Memory B cell (primary cell): ENCODE measurements around the gene DMD.
"Not testable (repeated sequence)": the region's sequence is repeated elsewhere in the genome, so short reads cannot be mapped to it uniquely, and the experiment has no call there.

Experiments
- ATAC-seq: fragments of 150-1000 bp; cut with Tn5 transposase; 2 replicates; pipeline ENCODE4 v1.10.0; 2021; ENCODE audit warnings: low read depth, mild to moderate bottlenecking, moderate library complexity
- DNase-seq, 2 donors: peaks; one replicate each; pipeline ENCODE4 v3.0.0; 2022; ENCODE audit warnings: low spot score in 2 of 2
- H3K27ac Mint-ChIP-seq: one replicate; pipeline ENCODE4 v1.8.0; 2022; ENCODE audit warnings: mild to moderate bottlenecking, moderate library complexity, mixed read lengths
- H3K27me3 Mint-ChIP-seq: one replicate; pipeline ENCODE4 v1.8.0; 2022; ENCODE audit warnings: mixed read lengths
- H3K36me3 Mint-ChIP-seq: one replicate; pipeline ENCODE4 v1.8.0; 2022; ENCODE audit warnings: mild to moderate bottlenecking, mixed read lengths
- H3K4me1 Mint-ChIP-seq: one replicate; pipeline ENCODE4 v1.8.0; 2022; ENCODE audit warnings: mixed read lengths
- H3K4me3 Mint-ChIP-seq: one replicate; pipeline ENCODE4 v1.8.0; 2022; ENCODE audit warnings: mild to moderate bottlenecking, moderate library complexity, mixed read lengths
- H3K9me3 Mint-ChIP-seq: one replicate; pipeline ENCODE4 v1.8.0; 2022; ENCODE audit warnings: mixed read lengths

The DMD gene

GRCh38 chrX:32825009-32825408, 386.3 kb downstream of the DMD start:
- ATAC-seq: no peak
- Mint-ChIP-seq H3K9me3 (no peaks in the 10 kb centered on the region), H3K27ac (no peak overlapping the region)

GRCh38 chrX:32804034-32804433, 407.3 kb downstream of the DMD start:
- Mint-ChIP-seq H3K27me3 (no peaks in the 10 kb centered on the region), H3K27ac (no peak overlapping the region), H3K9me3 (peaks cover 4% of the 10 kb centered on the region), H3K4me1 (no peaks in the 10 kb centered on the region), H3K36me3 (no peaks in the 10 kb centered on the region), H3K4me3 (no peak overlapping the region)
- DNase-seq (no peak), ATAC-seq (no peak)

More at GRCh38 chrX:32825009-32825408, 386.3 kb downstream of the DMD start:
- H3K36me3 Mint-ChIP-seq: no peaks in the 10 kb centered on the region
- DNase-seq: no peak
- H3K27me3 Mint-ChIP-seq: no peaks in the 10 kb centered on the region
- H3K4me1 Mint-ChIP-seq: no peaks in the 10 kb centered on the region
- no peak overlapping the region for H3K4me3 Mint-ChIP-seq

DNA sequence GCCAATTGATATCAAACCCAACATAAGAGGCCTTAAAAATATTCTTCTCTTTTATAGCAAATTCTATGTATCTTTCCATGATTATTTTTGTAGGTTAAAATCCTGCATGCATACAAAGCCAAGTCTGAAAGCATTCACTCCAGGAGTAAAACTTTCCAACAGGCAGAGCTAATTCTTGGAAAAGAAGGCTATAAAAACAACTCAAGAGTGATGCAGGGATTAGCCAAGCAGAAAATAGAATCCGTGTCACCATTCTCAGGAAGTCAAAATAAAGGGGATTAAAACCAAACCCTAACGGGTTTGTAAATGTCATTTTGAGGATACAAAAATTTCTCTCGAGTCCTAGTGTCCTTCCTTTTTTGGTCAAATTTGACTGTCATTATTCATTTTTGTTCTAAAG, 412.4 kb downstream of the DMD start:
- no peak for DNase-seq
- H3K4me3 Mint-ChIP-seq: no peak overlapping the region
- no peaks in the 10 kb centered on the region for H3K9me3 Mint-ChIP-seq
- no peak overlapping the region for H3K27ac Mint-ChIP-seq
- H3K27me3 Mint-ChIP-seq: no peaks in the 10 kb centered on the region
- no peaks in the 10 kb centered on the region for H3K36me3 Mint-ChIP-seq
- no peaks in the 10 kb centered on the region for H3K4me1 Mint-ChIP-seq
- no peak for ATAC-seq

- no peak overlapping the region for H3K4me3 Mint-ChIP-seq
These were observed 422.4 kb downstream of the DMD start for GRCh38 chrX:32788936-32789335.

DNA sequence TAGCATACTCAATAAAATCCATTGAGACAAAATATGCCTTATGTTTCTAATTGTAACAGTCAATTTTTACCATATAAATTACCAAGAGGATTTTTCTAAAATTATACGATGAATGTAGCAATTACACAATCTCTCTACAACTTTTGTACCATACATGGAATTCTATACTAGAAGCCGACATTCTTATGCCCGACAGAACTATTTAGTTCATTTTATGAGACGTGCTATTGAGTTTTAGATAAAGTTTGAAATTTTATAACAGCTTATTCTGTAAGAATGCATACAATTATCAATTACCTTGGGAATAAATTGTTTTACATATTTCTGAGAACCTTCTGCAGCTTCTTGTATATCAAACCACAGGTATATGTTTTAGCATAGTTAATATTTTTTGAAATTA, 431.2 kb downstream of the DMD start:
- DNase-seq (no peak), ATAC-seq (no peak)
- Mint-ChIP-seq H3K27ac (no peak overlapping the region), H3K4me1 (no peaks in the 10 kb centered on the region), H3K36me3 (no peaks in the 10 kb centered on the region), H3K9me3 (no peaks in the 10 kb centered on the region), H3K27me3 (no peaks in the 10 kb centered on the region), H3K4me3 (no peak overlapping the region)

More at GRCh38 chrX:32788936-32789335, 422.4 kb downstream of the DMD start:
- no peak overlapping the region for H3K27ac Mint-ChIP-seq
- no peaks in the 10 kb centered on the region for H3K9me3 Mint-ChIP-seq
- H3K36me3 Mint-ChIP-seq: no peaks in the 10 kb centered on the region
- ATAC-seq: no peak
- no peak for DNase-seq
- no peaks in the 10 kb centered on the region for H3K27me3 Mint-ChIP-seq
- no peaks in the 10 kb centered on the region for H3K4me1 Mint-ChIP-seq

GRCh38 chrX:32778965-32779364, 432.4 kb downstream of the DMD start:
- Mint-ChIP-seq H3K4me1 (no peaks in the 10 kb centered on the region), H3K27ac (no peak overlapping the region), H3K4me3 (no peak overlapping the region), H3K27me3 (no peaks in the 10 kb centered on the region), H3K9me3 (no peaks in the 10 kb centered on the region), H3K36me3 (no peaks in the 10 kb centered on the region)
- DNase-seq (no peak), ATAC-seq (no peak)

DNA sequence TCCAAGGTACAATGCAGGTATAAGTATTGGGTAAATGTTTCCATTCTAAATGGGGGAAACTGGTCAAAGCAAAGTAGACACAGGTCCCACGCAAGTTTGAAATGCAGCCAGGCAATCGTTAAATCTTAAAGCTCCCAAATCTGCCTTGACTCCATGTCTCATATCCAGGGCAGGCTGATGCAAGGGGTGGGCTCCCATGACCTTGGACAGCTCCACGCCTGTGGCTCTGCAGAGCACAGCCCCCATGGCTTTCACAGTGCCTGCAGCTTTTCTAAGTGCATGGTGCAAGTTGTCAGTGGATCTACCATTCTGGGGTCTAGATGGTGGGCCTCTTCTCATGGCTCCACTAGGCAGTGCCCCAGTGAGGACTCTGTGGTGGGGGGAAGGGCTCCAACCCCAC, 436.4 kb downstream of the DMD start:
- no peak for DNase-seq
- ATAC-seq: no peak
- Mint-ChIP-seq H3K36me3 (no peaks in the 10 kb centered on the region), H3K27ac (no peak overlapping the region), H3K4me3 (no peak overlapping the region), H3K4me1 (no peaks in the 10 kb centered on the region), H3K27me3 (no peaks in the 10 kb centered on the region), H3K9me3 (no peaks in the 10 kb centered on the region)

DNA sequence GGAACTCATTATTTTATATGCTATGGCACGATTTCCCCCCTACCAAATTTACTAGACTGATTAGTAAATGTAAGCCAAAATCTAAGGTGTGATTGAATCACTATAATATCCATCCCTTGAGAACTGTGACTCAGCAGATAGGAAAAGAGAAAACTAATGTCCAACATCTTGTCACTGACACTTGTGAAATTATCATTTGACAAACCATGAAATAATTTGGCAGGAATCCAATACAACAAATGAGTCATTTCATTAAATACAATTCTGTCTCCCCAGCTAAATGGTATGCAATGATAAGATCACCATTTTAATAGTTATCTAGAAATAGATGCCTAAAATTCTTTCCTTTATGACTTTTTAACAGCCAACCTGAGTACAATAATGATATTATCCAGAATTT, 462.3 kb downstream of the DMD start:
- DNase-seq (no peak), ATAC-seq (no peak)
- Mint-ChIP-seq H3K27ac (no peak overlapping the region), H3K4me3 (no peak overlapping the region), H3K27me3 (no peaks in the 10 kb centered on the region), H3K4me1 (no peaks in the 10 kb centered on the region), H3K36me3 (no peaks in the 10 kb centered on the region), H3K9me3 (no peaks in the 10 kb centered on the region)

- no peaks in the 10 kb centered on the region for H3K36me3 Mint-ChIP-seq
These were observed 466.0 kb downstream of the DMD start for GRCh38 chrX:32745323-32745722.

GRCh38 chrX:32744921-32745320, 466.4 kb downstream of the DMD start:
- DNase-seq (no peak), ATAC-seq (no peak)
- Mint-ChIP-seq H3K27me3 (no peaks in the 10 kb centered on the region), H3K4me1 (no peaks in the 10 kb centered on the region), H3K27ac (no peak overlapping the region), H3K4me3 (no peak overlapping the region), H3K36me3 (no peaks in the 10 kb centered on the region), H3K9me3 (peaks cover 3% of the 10 kb centered on the region)

More at GRCh38 chrX:32745323-32745722, 466.0 kb downstream of the DMD start:
- H3K9me3 Mint-ChIP-seq: no peaks in the 10 kb centered on the region
- no peak for ATAC-seq
- H3K27me3 Mint-ChIP-seq: no peaks in the 10 kb centered on the region
- H3K27ac Mint-ChIP-seq: no peak overlapping the region
- no peaks in the 10 kb centered on the region for H3K4me1 Mint-ChIP-seq
- DNase-seq: no peak
- no peak overlapping the region for H3K4me3 Mint-ChIP-seq

DNA sequence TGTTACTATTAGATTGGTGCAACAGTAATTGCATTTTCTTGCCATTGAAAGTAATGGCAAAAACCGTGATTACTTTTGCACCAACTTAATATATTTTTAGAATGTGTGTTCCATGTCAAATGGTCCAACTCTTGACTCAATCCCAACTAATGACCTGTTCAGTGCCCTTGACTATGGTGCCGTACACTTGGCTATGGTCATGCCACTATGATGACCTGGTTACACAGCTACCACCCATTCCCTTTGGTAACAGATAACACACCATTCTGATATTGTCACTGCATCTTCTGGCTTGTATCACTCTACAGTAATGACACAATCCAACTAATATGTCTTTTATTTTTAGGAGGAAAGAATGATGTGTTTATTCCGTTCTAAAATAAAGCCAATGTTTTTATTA, 469.4 kb downstream of the DMD start:
- ATAC-seq (no peak), DNase-seq (no peak)
- no peaks in the 10 kb centered on the region for H3K27me3 Mint-ChIP-seq
- peaks cover 3% of the 10 kb centered on the region for H3K9me3 Mint-ChIP-seq
- no peaks in the 10 kb centered on the region for H3K4me1 Mint-ChIP-seq
- H3K36me3 Mint-ChIP-seq: no peaks in the 10 kb centered on the region
- no peak overlapping the region for H3K4me3 Mint-ChIP-seq
- no peak overlapping the region for H3K27ac Mint-ChIP-seq

DNA sequence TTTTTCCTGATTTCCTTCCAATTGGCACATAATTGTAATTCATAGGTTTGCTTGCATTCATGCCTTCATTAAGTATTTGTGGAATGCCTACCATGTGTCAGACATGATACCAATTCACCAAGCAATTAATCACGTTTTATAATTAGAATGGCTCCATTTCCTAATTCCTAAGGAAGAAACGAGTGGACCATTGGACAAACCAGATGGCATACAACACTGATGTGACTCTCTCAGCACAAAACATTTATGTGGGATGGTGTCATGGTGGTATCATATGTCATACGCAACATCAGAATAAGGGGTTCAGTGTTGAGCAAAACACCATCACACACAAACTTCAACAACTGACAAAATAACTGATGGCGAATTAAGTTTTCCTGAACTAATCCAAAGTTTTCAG, 502.8 kb downstream of the DMD start:
- no peak for ATAC-seq
- Mint-ChIP-seq H3K27me3 (no peaks in the 10 kb centered on the region), H3K36me3 (no peaks in the 10 kb centered on the region), H3K27ac (no peak overlapping the region), H3K4me3 (no peak overlapping the region), H3K9me3 (no peaks in the 10 kb centered on the region), H3K4me1 (no peaks in the 10 kb centered on the region)
- DNase-seq: no peak

- not testable (repeated sequence) for H3K27me3 Mint-ChIP-seq, ATAC-seq, H3K36me3 Mint-ChIP-seq, DNase-seq, H3K9me3 Mint-ChIP-seq, H3K4me1 Mint-ChIP-seq, H3K4me3 Mint-ChIP-seq, H3K27ac Mint-ChIP-seq
These were observed 506.0 kb downstream of the DMD start for GRCh38 chrX:32705385-32705784.

DNA sequence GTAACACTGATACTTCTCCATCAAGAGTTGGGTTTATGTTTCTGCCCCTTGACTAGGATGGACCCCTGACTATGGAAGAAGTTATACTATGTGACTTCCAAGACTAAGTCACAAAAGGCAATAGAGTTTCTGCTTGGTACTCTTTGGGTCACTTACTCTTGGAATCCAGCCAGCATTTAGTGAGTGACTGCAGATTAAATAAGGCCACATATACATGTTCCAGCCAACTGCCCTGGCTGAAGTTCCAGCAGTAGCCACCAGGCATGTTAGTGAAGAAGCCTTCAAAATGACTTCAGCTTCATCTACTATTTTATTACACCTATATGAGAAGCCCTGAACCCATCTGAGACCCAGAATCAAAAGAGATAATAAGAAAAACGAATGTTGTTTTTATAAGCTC, 524.0 kb downstream of the DMD start:
- ATAC-seq (no peak), DNase-seq (no peak)
- no peaks in the 10 kb centered on the region for H3K36me3 Mint-ChIP-seq
- no peaks in the 10 kb centered on the region for H3K4me1 Mint-ChIP-seq
- no peak overlapping the region for H3K27ac Mint-ChIP-seq
- no peaks in the 10 kb centered on the region for H3K9me3 Mint-ChIP-seq
- H3K27me3 Mint-ChIP-seq: no peaks in the 10 kb centered on the region
- no peak overlapping the region for H3K4me3 Mint-ChIP-seq

- Mint-ChIP-seq H3K27me3 (no peaks in the 10 kb centered on the region), H3K9me3 (no peaks in the 10 kb centered on the region), H3K27ac (no peak overlapping the region), H3K4me1 (no peaks in the 10 kb centered on the region), H3K36me3 (no peaks in the 10 kb centered on the region), H3K4me3 (no peak overlapping the region)
- DNase-seq (no peak), ATAC-seq (no peak)
These were observed 532.9 kb downstream of the DMD start for GRCh38 chrX:32678487-32678886.

DNA sequence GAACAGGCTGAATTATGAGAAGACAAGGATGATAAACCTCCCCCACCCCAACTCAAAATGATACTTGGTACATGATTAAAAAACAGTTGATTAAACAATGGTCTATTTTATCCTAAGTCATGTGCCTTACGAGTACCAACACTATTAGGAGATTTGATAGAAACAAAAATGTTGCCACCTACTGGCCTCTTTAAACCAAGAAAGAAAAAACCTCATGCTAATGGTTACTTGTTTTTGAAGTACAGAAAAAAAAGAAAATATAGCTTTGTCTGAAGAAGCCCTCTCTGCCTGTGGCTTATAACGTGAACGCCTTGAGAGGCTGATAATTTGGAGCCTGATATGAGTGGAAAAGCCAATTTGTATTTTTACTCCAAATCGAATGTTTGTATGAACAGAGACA, 538.2 kb downstream of the DMD start:
- no peaks in the 10 kb centered on the region for H3K4me1 Mint-ChIP-seq
- H3K9me3 Mint-ChIP-seq: no peaks in the 10 kb centered on the region
- H3K4me3 Mint-ChIP-seq: no peak overlapping the region
- no peak for ATAC-seq
- no peaks in the 10 kb centered on the region for H3K36me3 Mint-ChIP-seq
- DNase-seq: no peak
- no peaks in the 10 kb centered on the region for H3K27me3 Mint-ChIP-seq
- no peak overlapping the region for H3K27ac Mint-ChIP-seq
